PC-3 (cell line): ENCODE measurements around the gene PDIA5. TPM values are rescaled to one million over a fixed set of nuclear protein-coding genes. Genes with fewer than 3 reads are reported as not detected.

Experiments used
- ATAC-seq: fragments of 200-7000 bp; cut with Tn5 transposase; 2 replicates; pipeline ENCODE4 v1.9.1; 2020; ENCODE audit warnings: mild to moderate bottlenecking, moderate library complexity
- BruUV-seq: library from RNA; stranded (reverse); fragments of 400-500 nt; replicated peaks from 2 replicates; lab custom pipeline; 2021; lab: Mats Ljungman, UMichigan
- CTCF ChIA-PET: fragments of 300-600 bp; sonication (Branson Sonifier 250); formaldehyde crosslinking; loops from one replicate; lab custom pipeline; 2022; ENCODE audit warnings: antibody characterized with exemption; lab: Charles Lee
- POLR2A ChIA-PET: fragments of 300-600 bp; sonication (Branson Sonifier 250); formaldehyde crosslinking; loops from one replicate; lab custom pipeline; 2022; ENCODE audit warnings: antibody characterized with exemption; ENCODE audit not compliant: unreplicated experiment; lab: Charles Lee
- DNase-seq: peaks from one replicate; pipeline ENCODE4 v3.0.0-alpha.2; 2015
- H2AFZ ChIP-seq: fragments of 300-600 bp; sonication (generic); 2 replicates; pipeline ENCODE4 v1.6.0; 2016; ENCODE audit warnings: antibody characterized with exemption, low read length
- H3F3A ChIP-seq: fragments of 300-600 bp; sonication (generic); one replicate; pipeline ENCODE4 v1.6.0; 2017; ENCODE audit warnings: antibody characterized with exemption, low read length, control low read depth, mild to moderate bottlenecking; ENCODE audit not compliant: unreplicated experiment
- H3K27ac ChIP-seq: fragments of 300-600 bp; sonication (generic); 2 replicates; pipeline ENCODE4 v1.5.1; 2016; ENCODE audit warnings: mild to moderate bottlenecking, low read length
- H3K27me3 ChIP-seq: fragments of 300-600 bp; sonication (generic); 2 replicates; pipeline ENCODE4 v1.6.1; 2016; ENCODE audit warnings: low read length, mixed read lengths
- H3K36me3 ChIP-seq: fragments of 300-600 bp; sonication (generic); 2 replicates; pipeline ENCODE4 v1.6.1; 2016; ENCODE audit warnings: low read depth, mixed run types, low read length, mixed read lengths
- H3K4me1 ChIP-seq: fragments of 300-600 bp; sonication (generic); 2 replicates; pipeline ENCODE4 v1.5.1; 2016; ENCODE audit warnings: low read length; ENCODE audit not compliant: insufficient read depth
- H3K4me2 ChIP-seq: fragments of 300-600 bp; sonication (generic); 2 replicates; pipeline ENCODE4 v1.6.0; 2016; ENCODE audit warnings: low read length
- H3K4me3 ChIP-seq: fragments of 300-600 bp; sonication (generic); 2 replicates; pipeline ENCODE4 v1.5.1; 2016; ENCODE audit warnings: mild to moderate bottlenecking, low read length, mixed read lengths
- H3K79me2 ChIP-seq: fragments of 300-600 bp; sonication (generic); 2 replicates; pipeline ENCODE4 v1.6.1; 2017; ENCODE audit warnings: low read length, mixed read lengths
- H3K9ac ChIP-seq: fragments of 300-600 bp; sonication (generic); 2 replicates; pipeline ENCODE4 v1.6.0; 2016; ENCODE audit warnings: mild to moderate bottlenecking, low read length
- H3K9me2 ChIP-seq: fragments of 300-600 bp; sonication (generic); replicated peaks from 2 replicates; pipeline ENCODE4 v1.6.1; 2016; ENCODE audit warnings: mixed run types, low read length, mixed read lengths
- H3K9me3 ChIP-seq: fragments of 300-600 bp; sonication (generic); 2 replicates; pipeline ENCODE4 v1.6.1; 2016; ENCODE audit warnings: low read length, mixed read lengths
- H4K20me1 ChIP-seq: fragments of 300-600 bp; sonication (generic); 2 replicates; pipeline ENCODE4 v1.6.1; 2016; ENCODE audit warnings: low read length, mixed read lengths
- EZH2 ChIP-seq: fragments of 300-600 bp; sonication (generic); IDR thresholded peaks from one replicate; pipeline ENCODE4 v1.6.1; 2017; ENCODE audit warnings: antibody characterized with exemption, mild to moderate bottlenecking, low read length; ENCODE audit not compliant: unreplicated experiment
- EZH2phosphoT487 ChIP-seq: fragments of 300-600 bp; sonication (generic); IDR thresholded peaks from 2 replicates; pipeline ENCODE4 v1.6.1; 2018; ENCODE audit warnings: mild to moderate bottlenecking, antibody characterized with exemption, low read length, borderline replicate concordance
- intact Hi-C: fragments of 100-400 bp; cut with micrococcal nuclease; formaldehyde crosslinking; loops from 2 replicates; pipeline ENCODE4 v1.9.0; 2023
- total RNA-seq: library from RNA; depleted of rRNA; stranded (reverse); fragments of >200 nt; gene quantifications from 2 replicates; pipeline ENCODE4 v1.2.3, GENCODE V29; 2014
- TF ChIP-seq, protein P1 (sequence below): fragments of 300-600 bp; sonication (generic); conservative IDR thresholded peaks from 2 replicates; pipeline ENCODE4 v1.5.1; 2017; ENCODE audit warnings: antibody characterized with exemption, low read depth, mild to moderate bottlenecking, low read length

Gene PDIA5
- total RNA-seq, 1 experiment from 2014 or later = 24.6 TPM

DNA sequence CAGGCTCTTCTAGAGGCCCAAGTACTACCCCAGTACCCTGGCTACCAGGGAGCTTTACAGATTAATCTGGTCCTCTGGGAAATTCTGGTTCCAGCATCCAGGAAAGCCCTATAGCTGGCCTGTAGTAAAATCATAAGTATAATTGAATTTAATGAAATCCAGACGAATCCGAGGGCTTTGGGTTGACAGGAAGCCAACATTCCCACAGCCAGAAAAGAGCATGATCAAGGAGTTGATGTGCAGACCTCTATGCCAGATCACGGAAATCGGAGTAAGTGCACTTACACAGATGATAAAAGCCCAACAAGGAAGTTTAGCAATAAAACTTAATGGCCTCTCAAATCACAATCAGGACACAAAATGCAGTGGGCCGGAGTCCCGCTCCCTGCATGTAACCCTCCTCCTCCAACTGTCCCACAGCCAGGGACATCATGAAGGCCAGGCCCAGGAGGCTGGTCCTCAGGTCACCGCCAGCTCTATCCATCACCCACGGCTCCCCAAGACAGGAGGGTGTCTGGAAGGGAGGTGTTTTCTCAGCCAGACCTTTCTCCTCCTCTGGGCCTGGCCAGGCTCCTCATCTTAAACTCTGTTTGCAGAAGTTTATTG is 72.1 kb downstream of the PDIA5 start:
- TF ChIP-seq EZH2phosphoT487 = no peak
- TF ChIP-seq EZH2 = no peak
- TF ChIP-seq, protein P1, sequence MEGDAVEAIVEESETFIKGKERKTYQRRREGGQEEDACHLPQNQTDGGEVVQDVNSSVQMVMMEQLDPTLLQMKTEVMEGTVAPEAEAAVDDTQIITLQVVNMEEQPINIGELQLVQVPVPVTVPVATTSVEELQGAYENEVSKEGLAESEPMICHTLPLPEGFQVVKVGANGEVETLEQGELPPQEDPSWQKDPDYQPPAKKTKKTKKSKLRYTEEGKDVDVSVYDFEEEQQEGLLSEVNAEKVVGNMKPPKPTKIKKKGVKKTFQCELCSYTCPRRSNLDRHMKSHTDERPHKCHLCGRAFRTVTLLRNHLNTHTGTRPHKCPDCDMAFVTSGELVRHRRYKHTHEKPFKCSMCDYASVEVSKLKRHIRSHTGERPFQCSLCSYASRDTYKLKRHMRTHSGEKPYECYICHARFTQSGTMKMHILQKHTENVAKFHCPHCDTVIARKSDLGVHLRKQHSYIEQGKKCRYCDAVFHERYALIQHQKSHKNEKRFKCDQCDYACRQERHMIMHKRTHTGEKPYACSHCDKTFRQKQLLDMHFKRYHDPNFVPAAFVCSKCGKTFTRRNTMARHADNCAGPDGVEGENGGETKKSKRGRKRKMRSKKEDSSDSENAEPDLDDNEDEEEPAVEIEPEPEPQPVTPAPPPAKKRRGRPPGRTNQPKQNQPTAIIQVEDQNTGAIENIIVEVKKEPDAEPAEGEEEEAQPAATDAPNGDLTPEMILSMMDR = no peak
- intact Hi-C loops = no loop called here
- H3K27ac ChIP-seq = no peak overlapping the region
- no TSS peak for BruUV-seq
- H3K27me3 ChIP-seq = no peaks in the 10 kb centered on the region
- ChIA-PET POLR2A (no interaction called here), CTCF (no interaction called here)
- H3K79me2 ChIP-seq = no peaks in the 10 kb centered on the region
- H3K9me2 ChIP-seq = no peaks in the 10 kb centered on the region
- no peak overlapping the region for H3K4me3 ChIP-seq
- H3K36me3 ChIP-seq = peaks cover 16% of the 10 kb centered on the region; the same call in 1 of the 2 replicates
- H3K9me3 ChIP-seq = no peaks in the 10 kb centered on the region
- H3K4me1 ChIP-seq = no peaks in the 10 kb centered on the region
- H3K4me2 ChIP-seq = no peak overlapping the region
- no peak for ATAC-seq
- no peak for DNase-seq
- no peaks in the 10 kb centered on the region for H3F3A ChIP-seq
- H4K20me1 ChIP-seq = no peaks in the 10 kb centered on the region
- H2AFZ ChIP-seq = no peak overlapping the region
- H3K9ac ChIP-seq = no peak overlapping the region

DNA sequence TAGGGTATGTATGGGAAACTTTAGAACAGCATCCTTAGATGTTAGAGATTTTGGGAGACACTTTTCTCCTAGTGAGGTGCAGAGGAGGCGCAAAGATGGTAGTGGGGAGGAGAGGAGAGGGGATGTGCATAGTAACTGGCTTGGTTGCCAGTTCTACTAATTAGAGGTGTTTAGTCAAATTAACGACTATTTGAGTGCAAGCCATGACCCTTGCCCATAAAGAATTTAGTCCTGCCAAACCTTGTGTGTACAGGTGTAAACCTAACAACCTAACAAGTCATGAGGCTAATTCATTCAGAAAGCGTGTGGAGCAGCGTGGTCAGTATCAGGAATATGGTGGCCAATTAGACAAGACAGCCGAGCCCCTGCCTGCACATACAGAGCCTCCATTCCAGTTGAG is 72.7 kb downstream of the PDIA5 start:
- TSS peak; percentile 9 for BruUV-seq
- Histone ChIP-seq H3K9me3 (no peaks in the 10 kb centered on the region), H3K27ac (no peak overlapping the region), H3K27me3 (no peaks in the 10 kb centered on the region), H3K4me1 (no peaks in the 10 kb centered on the region), H3K4me3 (no peak overlapping the region), H3F3A (no peaks in the 10 kb centered on the region), H3K9me2 (no peaks in the 10 kb centered on the region), H4K20me1 (no peaks in the 10 kb centered on the region), H3K9ac (no peak overlapping the region), H3K4me2 (no peak overlapping the region), H3K79me2 (no peaks in the 10 kb centered on the region), H3K36me3 (peaks cover 19% of the 10 kb centered on the region; the same call in 1 of the 2 replicates), H2AFZ (no peak overlapping the region)
- CTCF ChIA-PET = no interaction called here
- POLR2A ChIA-PET = no interaction called here
- TF ChIP-seq, protein P1 = no peak
- TF ChIP-seq EZH2 (no peak), EZH2phosphoT487 (no peak)
- intact Hi-C loops = no loop called here
- ATAC-seq (no peak), DNase-seq (no peak)

DNA sequence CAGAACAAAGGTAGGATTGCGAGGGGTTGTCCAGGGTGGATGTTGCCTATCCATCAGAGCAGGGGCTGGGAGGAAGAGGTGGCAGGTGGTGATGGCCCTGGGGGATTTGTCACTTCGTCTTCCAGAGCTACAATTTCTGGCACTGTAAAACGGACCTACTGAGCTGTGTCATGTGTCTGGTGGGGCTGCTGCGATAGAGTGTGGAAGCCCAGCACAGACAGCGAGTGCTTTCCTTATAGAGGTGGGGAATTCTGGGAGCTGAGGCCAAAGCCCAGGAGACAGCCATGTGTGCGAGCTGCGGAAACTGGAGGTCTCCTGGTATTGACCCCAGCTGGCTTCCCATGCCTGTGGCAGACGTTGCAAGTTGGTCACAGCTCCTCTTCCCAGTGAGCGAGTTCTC is 73.7 kb downstream of the PDIA5 start:
- no TSS peak for BruUV-seq
- TF ChIP-seq EZH2phosphoT487 (no peak), EZH2 (no peak)
- TF ChIP-seq, protein P1 = no peak
- intact Hi-C loops = no loop called here
- POLR2A ChIA-PET = interaction anchor here (0.6 kb wide), 1 partner anchor 164 kb away, joined by 3 read pairs; no protein-coding TSS in a partner anchor
- Histone ChIP-seq H4K20me1 (no peaks in the 10 kb centered on the region), H3K4me2 (no peak overlapping the region), H3F3A (no peaks in the 10 kb centered on the region), H3K79me2 (no peaks in the 10 kb centered on the region), H3K27ac (no peak overlapping the region), H3K36me3 (peaks cover 23% of the 10 kb centered on the region; the same call in 1 of the 2 replicates), H3K9ac (no peak overlapping the region), H3K4me1 (no peaks in the 10 kb centered on the region), H2AFZ (no peak overlapping the region), H3K9me3 (no peaks in the 10 kb centered on the region), H3K4me3 (no peak overlapping the region), H3K9me2 (no peaks in the 10 kb centered on the region), H3K27me3 (no peaks in the 10 kb centered on the region)
- ATAC-seq = no peak
- CTCF ChIA-PET = interaction anchor here (0.6 kb wide), 1 partner anchor 62 kb away, joined by 3 read pairs; the partner anchor contains the start of gene SEC22A
- no peak for DNase-seq
